ENCODE measurements around the gene SPC25. TPM values are rescaled to one million over a fixed set of nuclear protein-coding genes. Genes with fewer than 3 reads are reported as not detected.

Gene SPC25
- total and polyA plus RNA-seq, 9 of the 15 experiments (the other 6 are each of a cell fraction or from before 2014, with no cell fraction given) = 44.8 to 100 (median 75.0) TPM

DNA sequence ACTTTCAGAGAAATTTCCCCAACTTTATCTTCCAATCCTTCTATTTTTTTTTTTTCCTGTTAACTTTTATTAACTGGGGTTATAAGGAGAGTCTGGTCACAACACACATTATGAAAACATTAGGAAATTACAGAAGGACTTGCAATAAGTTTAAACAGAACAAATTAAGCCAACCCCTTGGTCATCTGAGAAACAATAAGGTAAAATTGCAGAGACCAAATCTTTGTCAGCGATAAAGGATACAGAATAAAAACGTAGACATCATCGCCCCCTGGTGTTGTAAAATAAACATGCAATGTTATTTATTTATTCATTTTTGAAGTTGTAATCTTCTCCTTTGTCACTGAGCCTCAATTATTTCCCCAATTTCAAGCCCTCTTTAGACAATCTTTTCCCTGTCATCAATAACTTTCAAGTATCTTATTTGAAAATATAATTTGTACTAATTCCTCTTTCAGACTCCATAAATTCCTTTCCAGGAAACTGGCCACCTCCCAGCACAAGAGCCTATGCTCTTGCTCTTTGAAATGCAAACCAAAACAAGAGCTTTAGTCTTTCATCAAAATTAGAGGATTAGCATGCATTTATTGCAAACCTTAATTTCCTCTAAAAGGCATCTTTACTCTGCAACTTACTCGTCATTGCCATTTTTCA lies 30.4 kb upstream of the SPC25 start:
- peak; percentile 38 to 79 (median 44) for DNase-seq (ENCODE audit: extremely low read depth in 1 of 4, low spot score in 3 of 4)
- BruUV-seq (replicated peaks) = no TSS peak
- Histone ChIP-seq H3K27me3 (ENCODE audit: control insufficient read depth in 2 of 2, insufficient read depth in 2 of 2, low read length in 2 of 2) (no peaks in the 10 kb centered on the region), H3K79me2 (ENCODE audit: control insufficient read depth, insufficient read depth, low read length) (no peaks in the 10 kb centered on the region), H3K4me1 (replicated peaks in 1 of 2; ENCODE audit: control insufficient read depth in 2 of 2, insufficient read depth in 2 of 2, low read length in 2 of 2) (peaks cover 0 to 7% of the 10 kb centered on the region in 2 experiments; a peak in 1 of 5 replicates), H3K4me3 (no peak overlapping the region), H3K9me3 (replicated peaks; ENCODE audit: control insufficient read depth, insufficient read depth, low read depth, low read length) (peaks cover 8% of the 10 kb centered on the region), H3K9me1 (ENCODE audit: control insufficient read depth, insufficient read depth, low read length) (no peaks in the 10 kb centered on the region), H3K27ac (ENCODE audit: extremely low read depth, low read depth, low read length) (no peak overlapping the region), H3K36me3 (ENCODE audit: control insufficient read depth, insufficient read depth, low read length) (no peaks in the 10 kb centered on the region), H4K20me1 (replicated peaks; ENCODE audit: control insufficient read depth, insufficient read depth, low read length) (no peaks in the 10 kb centered on the region), H3K4me2 (ENCODE audit: insufficient read depth, low read length) (no peak overlapping the region), H2AFZ (ENCODE audit: low read depth, low read length) (peak overlapping the region; percentile 67), H3K9ac (ENCODE audit: insufficient read depth in 1 of 2, low read depth in 2 of 2, low read length in 2 of 2) (no peak overlapping the region)
- ATAC-seq = peak; percentile 84
- ChIA-PET POLR2A (no interaction called here), CTCF (ENCODE audit: low intra/inter-chr PET ratio) (interaction anchor here (0.5 to 3.2 kb wide), 9 partner anchors 31 to 574 kb away, joined by 3 to 33 read pairs (median 3); no protein-coding TSS in a partner anchor)
- in situ Hi-C loops (cut with MboI) (loop anchor here (25.0 kb wide), 1 partner anchor 983 kb away; no protein-coding TSS in a partner anchor), intact Hi-C loops (cut with micrococcal nuclease) (loop anchor here (1.0 to 10.0 kb wide), 5 partner anchors 70 to 776 kb away; no protein-coding TSS in a partner anchor)
- FAIRE-seq = peak; percentile 81
- WGBS (ENCODE audit: insufficient coverage, low coverage, missing lambda C conversion rate) = 7% methylated on average over 4 of the region's 4 CpGs
- TF ChIP-seq TCF3 (CRISPR knock-in tag; IDR thresholded peaks at IDR 0.05) (no peak), SMARCA5 (IDR thresholded peaks at IDR 0.05) (no peak), IRF2 (CRISPR knock-in tag; IDR thresholded peaks at IDR 0.05) (no peak), HNRNPUL1 (IDR thresholded peaks at IDR 0.05; ENCODE audit: low read length) (no peak), ZNF224 (CRISPR knock-in tag; IDR thresholded peaks at IDR 0.05) (no peak), ZNF717 (CRISPR knock-in tag; IDR thresholded peaks at IDR 0.05) (no peak), ZNF239 (CRISPR knock-in tag; IDR thresholded peaks at IDR 0.05) (0 out of 2 replicates have a peak, but pooled peaks have one; percentile 14), FUS (optimal IDR thresholded peaks at IDR 0.05; ENCODE audit: low read depth, low read length) (no peak), ZNF263 (CRISPR knock-in tag; IDR thresholded peaks at IDR 0.05; ENCODE audit: borderline replicate concordance) (no peak), NUFIP1 (IDR thresholded peaks at IDR 0.05; ENCODE audit: partially characterized antibody) (no peak), HDAC2 (IDR thresholded peaks at IDR 0.05) (no peak), KDM1A (IDR thresholded peaks at IDR 0.05) (no peak), ZNF143 (CRISPR knock-in tag; IDR thresholded peaks at IDR 0.05) (no peak), FOXK2 (conservative IDR thresholded peaks at IDR 0.05 in 1 of 2, IDR thresholded peaks at IDR 0.05 in 1 of 2; ENCODE audit: low read depth in 2 of 2) (0 out of 4 replicates have a peak, but pooled peaks have one; percentile 30 to 71)
- TF ChIP-seq, protein P1, sequence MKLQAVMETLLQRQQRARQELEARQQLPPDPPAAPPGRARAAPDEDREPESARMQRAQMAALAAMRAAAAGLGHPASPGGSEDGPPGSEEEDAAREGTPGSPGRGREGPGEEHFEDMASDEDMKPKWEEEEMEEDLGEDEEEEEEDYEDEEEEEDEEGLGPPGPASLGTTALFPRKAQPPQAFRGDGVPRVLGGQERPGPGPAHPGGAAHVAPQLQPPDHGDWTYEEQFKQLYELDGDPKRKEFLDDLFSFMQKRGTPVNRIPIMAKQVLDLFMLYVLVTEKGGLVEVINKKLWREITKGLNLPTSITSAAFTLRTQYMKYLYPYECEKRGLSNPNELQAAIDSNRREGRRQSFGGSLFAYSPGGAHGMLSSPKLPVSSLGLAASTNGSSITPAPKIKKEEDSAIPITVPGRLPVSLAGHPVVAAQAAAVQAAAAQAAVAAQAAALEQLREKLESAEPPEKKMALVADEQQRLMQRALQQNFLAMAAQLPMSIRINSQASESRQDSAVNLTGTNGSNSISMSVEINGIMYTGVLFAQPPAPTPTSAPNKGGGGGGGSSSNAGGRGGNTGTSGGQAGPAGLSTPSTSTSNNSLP (IDR thresholded peaks at IDR 0.05; ENCODE audit: borderline replicate concordance, low read depth, low read length) = peak; percentile 80; the same call in 1 of the 2 replicates
- TF ChIP-seq, protein P2, sequence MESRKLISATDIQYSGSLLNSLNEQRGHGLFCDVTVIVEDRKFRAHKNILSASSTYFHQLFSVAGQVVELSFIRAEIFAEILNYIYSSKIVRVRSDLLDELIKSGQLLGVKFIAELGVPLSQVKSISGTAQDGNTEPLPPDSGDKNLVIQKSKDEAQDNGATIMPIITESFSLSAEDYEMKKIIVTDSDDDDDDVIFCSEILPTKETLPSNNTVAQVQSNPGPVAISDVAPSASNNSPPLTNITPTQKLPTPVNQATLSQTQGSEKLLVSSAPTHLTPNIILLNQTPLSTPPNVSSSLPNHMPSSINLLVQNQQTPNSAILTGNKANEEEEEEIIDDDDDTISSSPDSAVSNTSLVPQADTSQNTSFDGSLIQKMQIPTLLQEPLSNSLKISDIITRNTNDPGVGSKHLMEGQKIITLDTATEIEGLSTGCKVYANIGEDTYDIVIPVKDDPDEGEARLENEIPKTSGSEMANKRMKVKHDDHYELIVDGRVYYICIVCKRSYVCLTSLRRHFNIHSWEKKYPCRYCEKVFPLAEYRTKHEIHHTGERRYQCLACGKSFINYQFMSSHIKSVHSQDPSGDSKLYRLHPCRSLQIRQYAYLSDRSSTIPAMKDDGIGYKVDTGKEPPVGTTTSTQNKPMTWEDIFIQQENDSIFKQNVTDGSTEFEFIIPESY (CRISPR knock-in tag; IDR thresholded peaks at IDR 0.05) = no peak
- TF ChIP-seq, protein P3, sequence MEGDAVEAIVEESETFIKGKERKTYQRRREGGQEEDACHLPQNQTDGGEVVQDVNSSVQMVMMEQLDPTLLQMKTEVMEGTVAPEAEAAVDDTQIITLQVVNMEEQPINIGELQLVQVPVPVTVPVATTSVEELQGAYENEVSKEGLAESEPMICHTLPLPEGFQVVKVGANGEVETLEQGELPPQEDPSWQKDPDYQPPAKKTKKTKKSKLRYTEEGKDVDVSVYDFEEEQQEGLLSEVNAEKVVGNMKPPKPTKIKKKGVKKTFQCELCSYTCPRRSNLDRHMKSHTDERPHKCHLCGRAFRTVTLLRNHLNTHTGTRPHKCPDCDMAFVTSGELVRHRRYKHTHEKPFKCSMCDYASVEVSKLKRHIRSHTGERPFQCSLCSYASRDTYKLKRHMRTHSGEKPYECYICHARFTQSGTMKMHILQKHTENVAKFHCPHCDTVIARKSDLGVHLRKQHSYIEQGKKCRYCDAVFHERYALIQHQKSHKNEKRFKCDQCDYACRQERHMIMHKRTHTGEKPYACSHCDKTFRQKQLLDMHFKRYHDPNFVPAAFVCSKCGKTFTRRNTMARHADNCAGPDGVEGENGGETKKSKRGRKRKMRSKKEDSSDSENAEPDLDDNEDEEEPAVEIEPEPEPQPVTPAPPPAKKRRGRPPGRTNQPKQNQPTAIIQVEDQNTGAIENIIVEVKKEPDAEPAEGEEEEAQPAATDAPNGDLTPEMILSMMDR (IDR thresholded peaks at IDR 0.05 in 2 of 3, conservative IDR thresholded peaks at IDR 0.05 in 1 of 3; ENCODE audit: insufficient read depth in 2 of 3, low read depth in 1 of 3, low read length in 3 of 3) = peak; percentile 63 to 90 (median 67); a peak in 5 of 6 replicates

Measured in K562 (cell line).